SH-SY5Y (cell line): ENCODE results near the gene PTGER4.

Source experiments
- GATA2 ChIP-seq: IDR thresholded peaks from 2 replicates; pipeline ENCODE4 v1.6.1; 2011; ENCODE audit warnings: mild to moderate bottlenecking, low read depth, low read length
- GATA3 ChIP-seq: IDR thresholded peaks from 2 replicates; pipeline ENCODE4 v1.6.1; 2011; ENCODE audit warnings: low read depth, mild to moderate bottlenecking, low read length, moderate library complexity

DNA sequence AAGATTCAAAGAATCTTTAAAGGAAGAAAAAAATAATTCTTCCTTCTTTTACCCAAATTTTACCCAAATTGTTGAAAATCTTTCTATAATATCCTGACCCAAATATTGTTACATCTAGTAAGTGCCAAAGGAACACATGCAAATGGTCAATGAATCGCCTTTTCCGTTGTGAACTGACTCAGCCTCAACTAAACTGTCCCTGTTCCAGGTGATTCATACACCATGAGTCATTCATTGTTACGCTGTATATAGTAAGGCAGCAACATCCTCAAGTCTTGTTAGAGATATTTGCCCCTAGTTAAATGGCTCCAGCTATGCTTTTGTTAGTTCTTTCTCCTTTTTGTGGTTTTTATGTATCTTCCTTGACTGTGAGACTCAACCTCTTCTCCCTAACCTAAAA is 9.7 kb downstream of the PTGER4 start:
- TF ChIP-seq GATA2 (no peak), GATA3 (no peak)
